Keratinocyte (primary cell): ENCODE results near the gene WARS2. TPM values are rescaled to one million over a fixed set of nuclear protein-coding genes. Genes with fewer than 3 reads are reported as not detected.

Experiments
- DNase-seq: peaks from one replicate; pipeline ENCODE4 v3.0.0-alpha.2; 2011; ENCODE audit warnings: low read depth, missing footprints, low spot score
- FAIRE-seq: peaks from 2 replicates; lab custom pipeline; 2011; peaks lifted over from hg19 to GRCh38; lab: Jason Lieb, UNC
- H2AFZ ChIP-seq: 2 replicates; pipeline ENCODE4 v1.6.0; 2012; ENCODE audit warnings: low read length, control low read depth, inconsistent platforms; ENCODE audit not compliant: control insufficient read depth
- H3K27ac ChIP-seq: 2 replicates; pipeline ENCODE4 v1.5.1; 2011; ENCODE audit warnings: low read length; ENCODE audit not compliant: control insufficient read depth, insufficient read depth
- H3K27me3 ChIP-seq: 3 replicates; pipeline ENCODE4 v1.6.0; 2011; ENCODE audit warnings: low read length; ENCODE audit not compliant: control insufficient read depth, insufficient read depth; ENCODE audit errors: extremely low read depth
- H3K36me3 ChIP-seq, 2 experiments: 2 replicates in 1 of 2; 3 replicates in 1 of 2; pipeline ENCODE4 v1.5.1; 2011; ENCODE audit warnings: low read length in 2 of 2, mild to moderate bottlenecking in 1 of 2; ENCODE audit not compliant: control insufficient read depth in 2 of 2, insufficient read depth in 2 of 2; ENCODE audit errors: extremely low read depth in 1 of 2
- H3K4me1 ChIP-seq: 3 replicates; pipeline ENCODE4 v1.5.1; 2011; ENCODE audit warnings: low read length; ENCODE audit not compliant: control insufficient read depth, insufficient read depth; ENCODE audit errors: extremely low read depth
- H3K4me2 ChIP-seq: 3 replicates; pipeline ENCODE4 v1.6.0; 2011; ENCODE audit warnings: low read depth, low read length; ENCODE audit not compliant: control insufficient read depth, insufficient read depth; ENCODE audit errors: extremely low read depth
- H3K4me3 ChIP-seq, 3 experiments: fragments of 200-600 bp in 1 of 3; sonication (generic) in 1 of 3; 2 replicates in 2 of 3; 3 replicates in 1 of 3; pipeline ENCODE4 v1.5.1; 2011 to 2016; ENCODE audit warnings: low read length in 3 of 3, mild to moderate bottlenecking in 3 of 3, control low read depth in 2 of 3, inconsistent platforms in 1 of 3, low read depth in 1 of 3, mixed read lengths in 1 of 3, mixed run types in 1 of 3, moderate library complexity in 1 of 3; ENCODE audit not compliant: control insufficient read depth in 2 of 3, insufficient read depth in 2 of 3; ENCODE audit errors: extremely low read depth in 1 of 3
- H3K79me2 ChIP-seq: 2 replicates; pipeline ENCODE4 v1.6.0; 2012; ENCODE audit warnings: low read length; ENCODE audit not compliant: control insufficient read depth, insufficient read depth
- H3K9ac ChIP-seq: 3 replicates; pipeline ENCODE4 v1.6.0; 2011; ENCODE audit warnings: low read length; ENCODE audit not compliant: control insufficient read depth, insufficient read depth; ENCODE audit errors: extremely low read depth
- H3K9me1 ChIP-seq: 3 replicates; pipeline ENCODE4 v1.6.0; 2011; ENCODE audit warnings: low read length; ENCODE audit not compliant: control insufficient read depth, insufficient read depth; ENCODE audit errors: extremely low read depth
- H3K9me3 ChIP-seq: 2 replicates; pipeline ENCODE4 v1.5.1; 2012; ENCODE audit warnings: low read depth, low read length; ENCODE audit not compliant: control insufficient read depth
- H4K20me1 ChIP-seq: 3 replicates; pipeline ENCODE4 v1.6.0; 2011; ENCODE audit warnings: low read length; ENCODE audit not compliant: control insufficient read depth, insufficient read depth; ENCODE audit errors: extremely low read depth
- EZH2 ChIP-seq: IDR thresholded peaks from one replicate; pipeline ENCODE4 v1.6.1; 2012; ENCODE audit warnings: inconsistent platforms, mild to moderate bottlenecking, low read length, moderate library complexity
- dilution Hi-C: fragments of 300-500 bp; cut with MboI; formaldehyde crosslinking; loops from one replicate; pipeline ENCODE4 v1.7.0; 2020; ENCODE audit warnings: low sequenced_read_pairs; ENCODE audit not compliant: extremely low pct_ligation_motif_present
- polyA plus RNA-seq, 5 experiments: library from polyadenylated mRNA; depleted of rRNA in 3 of 5; stranded (reverse) in 3 of 5; stranded (forward) in 1 of 5; unstranded in 1 of 5; fragments of >200 nt; gene quantifications; 1 replicate in 1 of 5; 2 replicates in 3 of 5; 3 replicates in 1 of 5; pipeline versions ENCODE4 v1.2.1 to v1.2.3, GENCODE V29; 2011 to 2012; ENCODE audit warnings: missing spikeins in 2 of 5, low read depth in 1 of 5, low replicate concordance in 1 of 5
- TF ChIP-seq, protein P1 (sequence below), 3 experiments: IDR thresholded peaks in 1 of 3; conservative IDR thresholded peaks in 1 of 3; optimal IDR thresholded peaks in 1 of 3; 2 replicates in 2 of 3; 3 replicates in 1 of 3; pipeline versions ENCODE3 to v1.5.1; 2011; ENCODE audit warnings: low read length in 3 of 3, mild to moderate bottlenecking in 3 of 3, moderate library complexity in 2 of 3, control low read depth in 1 of 3, inconsistent platforms in 1 of 3; ENCODE audit not compliant: insufficient read depth in 2 of 3; ENCODE audit errors: extremely low read depth in 1 of 3

The WARS2 gene
- polyA plus RNA-seq, 1 donor (not counting 4 experiments of a cell fraction or from before 2014, with no cell fraction given) = 10.3 TPM

DNA sequence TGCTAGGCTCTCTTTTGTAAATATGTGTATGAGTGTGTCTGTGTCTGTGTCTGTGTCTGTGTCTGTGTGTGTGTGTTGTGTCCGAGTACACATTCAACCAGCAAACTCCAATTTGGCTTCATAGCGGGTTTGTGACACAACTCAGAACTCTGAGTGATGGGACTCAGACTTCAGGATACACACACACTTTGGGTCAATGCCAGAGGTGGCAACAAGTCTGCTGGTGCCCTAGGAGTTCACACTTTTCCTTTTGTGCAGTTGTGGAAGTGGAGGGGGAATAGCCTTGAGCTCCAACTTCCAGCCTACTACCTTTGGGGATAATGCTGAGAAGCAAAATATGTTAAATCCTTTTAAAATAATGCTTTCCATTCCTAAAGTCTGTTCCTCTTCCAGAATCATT is 135.7 kb downstream of the WARS2 start:
- no peaks in the 10 kb centered on the region for H3K9me1 ChIP-seq
- H3K27me3 ChIP-seq = peaks cover 70% of the 10 kb centered on the region
- FAIRE-seq (no peak), DNase-seq (no peak)
- no peak overlapping the region for H3K27ac ChIP-seq
- no peaks in the 10 kb centered on the region for H3K79me2 ChIP-seq
- H2AFZ ChIP-seq = no peak overlapping the region
- H3K9ac ChIP-seq = no peak overlapping the region
- H3K4me1 ChIP-seq = peaks cover 32% of the 10 kb centered on the region
- H3K4me2 ChIP-seq = no peak overlapping the region
- no peaks in the 10 kb centered on the region for H3K36me3 ChIP-seq
- no peaks in the 10 kb centered on the region for H4K20me1 ChIP-seq
- peaks cover 2% of the 10 kb centered on the region for H3K9me3 ChIP-seq
- TF ChIP-seq, protein P1, sequence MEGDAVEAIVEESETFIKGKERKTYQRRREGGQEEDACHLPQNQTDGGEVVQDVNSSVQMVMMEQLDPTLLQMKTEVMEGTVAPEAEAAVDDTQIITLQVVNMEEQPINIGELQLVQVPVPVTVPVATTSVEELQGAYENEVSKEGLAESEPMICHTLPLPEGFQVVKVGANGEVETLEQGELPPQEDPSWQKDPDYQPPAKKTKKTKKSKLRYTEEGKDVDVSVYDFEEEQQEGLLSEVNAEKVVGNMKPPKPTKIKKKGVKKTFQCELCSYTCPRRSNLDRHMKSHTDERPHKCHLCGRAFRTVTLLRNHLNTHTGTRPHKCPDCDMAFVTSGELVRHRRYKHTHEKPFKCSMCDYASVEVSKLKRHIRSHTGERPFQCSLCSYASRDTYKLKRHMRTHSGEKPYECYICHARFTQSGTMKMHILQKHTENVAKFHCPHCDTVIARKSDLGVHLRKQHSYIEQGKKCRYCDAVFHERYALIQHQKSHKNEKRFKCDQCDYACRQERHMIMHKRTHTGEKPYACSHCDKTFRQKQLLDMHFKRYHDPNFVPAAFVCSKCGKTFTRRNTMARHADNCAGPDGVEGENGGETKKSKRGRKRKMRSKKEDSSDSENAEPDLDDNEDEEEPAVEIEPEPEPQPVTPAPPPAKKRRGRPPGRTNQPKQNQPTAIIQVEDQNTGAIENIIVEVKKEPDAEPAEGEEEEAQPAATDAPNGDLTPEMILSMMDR (optimal IDR thresholded peaks at IDR 0.05 in 1 of 3, IDR thresholded peaks at IDR 0.05 in 1 of 3, conservative IDR thresholded peaks at IDR 0.05 in 1 of 3; ENCODE audit: extremely low read depth in 1 of 3, insufficient read depth in 2 of 3, low read length in 3 of 3) = no peak
- no peak for TF ChIP-seq EZH2
- H3K4me3 ChIP-seq = no peak overlapping the region
- dilution Hi-C loops = no loop called here

DNA sequence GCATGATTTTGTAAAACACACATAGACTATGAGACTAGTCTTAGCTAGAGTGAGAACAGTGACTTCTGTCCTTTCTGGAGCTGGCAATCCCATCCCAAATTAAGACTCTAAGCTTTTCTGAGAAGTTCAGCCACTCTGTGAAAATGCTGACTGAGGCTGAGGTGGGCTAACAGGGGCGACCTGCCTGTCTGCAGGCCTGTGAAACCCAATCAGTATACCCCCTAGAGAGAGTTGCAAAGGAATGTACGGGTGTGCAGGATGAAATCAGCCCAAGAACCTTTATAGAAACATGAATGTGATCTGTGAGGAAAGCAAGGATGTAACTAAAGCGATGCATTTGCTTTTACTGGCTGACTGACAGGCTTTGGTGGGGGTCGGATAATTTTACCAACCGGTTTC is 136.3 kb downstream of the WARS2 start:
- dilution Hi-C loops = no loop called here

More for the DNA sequence above, 136.3 kb downstream of the WARS2 start:
- no peak for DNase-seq
- no peak for FAIRE-seq
- no peak overlapping the region for H3K27ac ChIP-seq
- no peak overlapping the region for H2AFZ ChIP-seq
- no peaks in the 10 kb centered on the region for H3K9me1 ChIP-seq
- no peak overlapping the region for H3K4me2 ChIP-seq
- H3K27me3 ChIP-seq = peaks cover 76% of the 10 kb centered on the region
- H4K20me1 ChIP-seq = no peaks in the 10 kb centered on the region
- H3K36me3 ChIP-seq = no peaks in the 10 kb centered on the region
- no peak overlapping the region for H3K9ac ChIP-seq
- H3K4me1 ChIP-seq = peaks cover 32% of the 10 kb centered on the region
- H3K9me3 ChIP-seq = peaks cover 2% of the 10 kb centered on the region
- TF ChIP-seq, protein P1 (optimal IDR thresholded peaks at IDR 0.05 in 1 of 3, IDR thresholded peaks at IDR 0.05 in 1 of 3, conservative IDR thresholded peaks at IDR 0.05 in 1 of 3; ENCODE audit: extremely low read depth in 1 of 3, insufficient read depth in 2 of 3, low read length in 3 of 3) = no peak
- no peak for TF ChIP-seq EZH2
- H3K4me3 ChIP-seq = no peak overlapping the region
- no peaks in the 10 kb centered on the region for H3K79me2 ChIP-seq
